Aorta (tissue), 5 donors: ENCODE measurements around the gene MEX3A. TPM values are rescaled to one million over a fixed set of nuclear protein-coding genes. Genes with fewer than 3 reads are reported as not detected.
"Not testable (repeated sequence)": the region's sequence is repeated elsewhere in the genome, so short reads cannot be mapped to it uniquely, and the experiment has no call there.

Experiments used
- ATAC-seq: fragments of 200-7000 bp; cut with Tn5 transposase; one replicate; pipeline ENCODE4 v1.9.1; 2022; ENCODE audit warnings: moderate library complexity; ENCODE audit not compliant: low FRiP score
- DNase-seq, 2 donors: peaks; one replicate each; pipeline ENCODE4 v3.0.0-alpha.2; 2020
- H3K27ac ChIP-seq, 2 donors: one replicate each; pipeline ENCODE4 v1.5.1; 2013; ENCODE audit warnings: low read length in 2 of 2, mild to moderate bottlenecking in 2 of 2, moderate library complexity in 2 of 2, control low read depth in 1 of 2, inconsistent platforms in 1 of 2, low read depth in 1 of 2
- H3K27me3 ChIP-seq, 2 donors: one replicate each; pipeline ENCODE4 v1.6.1; 2013; ENCODE audit warnings: control low read depth in 1 of 2, low read length in 1 of 2, mild to moderate bottlenecking in 1 of 2, moderate library complexity in 1 of 2; ENCODE audit not compliant: insufficient read depth in 2 of 2, control insufficient read depth in 1 of 2
- H3K36me3 ChIP-seq, 2 donors: one replicate each; pipeline ENCODE4 v1.6.1; 2013; ENCODE audit warnings: control low read depth in 1 of 2, low read length in 1 of 2, mild to moderate bottlenecking in 1 of 2; ENCODE audit not compliant: insufficient read depth in 2 of 2, control insufficient read depth in 1 of 2
- H3K4me1 ChIP-seq, 2 donors: one replicate each; pipeline ENCODE4 v1.6.1; 2013; ENCODE audit warnings: low read length in 2 of 2, control low read depth in 1 of 2, mild to moderate bottlenecking in 1 of 2, moderate library complexity in 1 of 2; ENCODE audit not compliant: insufficient read depth in 2 of 2, control insufficient read depth in 1 of 2
- H3K4me3 ChIP-seq, 2 donors: one replicate each; pipeline ENCODE4 v1.5.1; 2013; ENCODE audit warnings: low read length in 2 of 2, control low read depth in 1 of 2, mild to moderate bottlenecking in 1 of 2
- H3K9me3 ChIP-seq: one replicate; pipeline ENCODE4 v1.6.1; 2013; ENCODE audit warnings: mild to moderate bottlenecking, low read length; ENCODE audit not compliant: control insufficient read depth
- WGBS, 2 donors: extraction: QIAGEN DNeasy Blood & Tissue Kit; methylation state at CpG; one replicate each; pipeline ENCODE4 v1.1.7; 2013; 5-methylcytosine and 5-hydroxymethylcytosine counted together
- intact Hi-C, 2 donors: fragments of 100-400 bp; cut with DNase I; formaldehyde crosslinking; loops; one replicate each; pipeline versions ENCODE4 v1.14.2 to v1.15.0; 2022
- polyA plus RNA-seq, 2 donors: library from polyadenylated mRNA; stranded (reverse); fragments of 200-250 nt; gene quantifications; one replicate each; pipeline ENCODE4 v1.2.3, GENCODE V29; 2013
- total RNA-seq, 2 donors: library from RNA; stranded (reverse); fragmentation: NEBNext Ultra II Directional; extraction: Animal tissue kit (Norgen Biotek cat#: 25700); gene quantifications; one replicate each; pipeline ENCODE4 v1.2.1, GENCODE V29; 2021
- donor health status: healthy with polysubstance abuse.
- donor health status: Bipolar disorder and iron deficiency.
- donor health status: DM: no; HTN: no; CAD: no.
- donor health status: DM: no; HTN: no; CAD: no.
- donor health status: DM: yes; HTN: yes; CAD: no.

MEX3A gene
- total and polyA plus RNA-seq, 4 donors: 0.03 to 1.6 (median 0.68) TPM

GRCh38 chr1:156072251-156072650 is 10.0 kb downstream of the MEX3A start:
- DNase-seq (no peak), ATAC-seq (no peak)
- Histone ChIP-seq H3K4me1 (no peaks in the 10 kb centered on the region), H3K36me3 (no peaks in the 10 kb centered on the region), H3K9me3 (no peaks in the 10 kb centered on the region), H3K27me3 (no peaks in the 10 kb centered on the region), H3K4me3 (no peak overlapping the region), H3K27ac (no peak overlapping the region)
- intact Hi-C loops: no loop called here
- 55 to 61% methylated on average over 6 of the region's 6 CpGs for WGBS, 2 donors

DNA sequence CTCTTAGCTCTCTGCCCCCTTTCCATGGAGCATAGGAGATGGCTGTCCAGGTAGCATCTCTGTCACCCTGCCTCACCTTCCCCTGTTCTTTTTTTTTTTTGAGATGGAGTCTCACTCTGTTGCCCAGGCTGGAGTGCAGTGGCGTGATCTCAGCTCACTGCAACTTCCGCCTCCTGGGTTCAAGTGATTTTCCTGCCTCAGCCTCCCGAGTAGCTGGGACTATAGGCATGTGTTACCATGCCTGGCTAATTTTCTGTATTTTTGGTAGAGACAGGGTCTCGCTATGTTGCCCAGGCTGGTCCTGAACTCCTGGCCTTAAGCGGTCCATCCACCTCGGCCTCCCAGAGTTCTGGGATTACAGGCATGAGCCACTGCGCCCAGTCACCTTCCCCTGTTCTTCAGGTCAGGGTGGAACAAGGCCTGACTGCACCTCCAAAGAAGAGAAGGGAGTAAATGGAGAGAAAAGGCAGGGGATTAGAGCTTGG is 10.9 kb downstream of the MEX3A start:
- ATAC-seq, H3K27me3 ChIP-seq, H3K9me3 ChIP-seq, H3K4me3 ChIP-seq, H3K36me3 ChIP-seq, H3K27ac ChIP-seq, DNase-seq, H3K4me1 ChIP-seq, intact Hi-C loops: not testable (repeated sequence)
- WGBS, 2 donors: 87 to 89% methylated on average over 7 of the region's 7 CpGs

DNA sequence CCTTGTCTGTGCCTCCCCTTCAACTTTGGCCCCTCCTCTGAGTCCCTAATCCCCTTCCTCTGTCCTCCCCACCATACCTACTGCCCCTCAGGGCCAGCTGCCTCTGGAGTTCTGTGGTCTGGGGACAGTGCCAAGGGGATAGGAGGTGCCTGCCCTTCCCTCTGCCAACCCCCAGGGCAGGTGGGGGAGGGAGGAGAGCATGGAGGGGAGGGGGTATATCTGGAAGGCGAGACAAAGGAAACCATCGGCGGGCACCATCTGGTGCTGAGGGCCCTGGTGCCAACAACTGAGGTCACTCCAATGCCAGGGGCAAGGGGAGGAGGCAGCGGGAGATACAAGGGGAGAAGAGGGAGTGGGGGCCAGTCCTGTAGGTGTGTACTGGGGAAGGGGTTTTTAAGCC is 11.7 kb downstream of the MEX3A start:
- Histone ChIP-seq H3K9me3 (no peaks in the 10 kb centered on the region), H3K4me3 (no peak overlapping the region), H3K4me1 (no peaks in the 10 kb centered on the region), H3K27me3 (no peaks in the 10 kb centered on the region), H3K36me3 (no peaks in the 10 kb centered on the region), H3K27ac (no peak overlapping the region)
- WGBS, 2 donors: 33 to 38% methylated on average over 4 of the region's 4 CpGs
- no peak for ATAC-seq
- intact Hi-C loops: no loop called here
- no peak for DNase-seq

- WGBS, 2 donors: 77 to 79% methylated on average over 3 of the region's 3 CpGs
- Histone ChIP-seq H3K36me3 (no peaks in the 10 kb centered on the region), H3K9me3 (no peaks in the 10 kb centered on the region), H3K4me1 (no peaks in the 10 kb centered on the region), H3K4me3 (no peak overlapping the region), H3K27ac (no peak overlapping the region), H3K27me3 (no peaks in the 10 kb centered on the region)
- intact Hi-C loops: loop anchor here in 1 of 2 donors (5.0 kb wide), 1 partner anchor 132 kb away; no protein-coding TSS in a partner anchor
- ATAC-seq: no peak
- no peak for DNase-seq
Measured at GRCh38 chr1:156069490-156070455, 12.5 kb downstream of the MEX3A start.

DNA sequence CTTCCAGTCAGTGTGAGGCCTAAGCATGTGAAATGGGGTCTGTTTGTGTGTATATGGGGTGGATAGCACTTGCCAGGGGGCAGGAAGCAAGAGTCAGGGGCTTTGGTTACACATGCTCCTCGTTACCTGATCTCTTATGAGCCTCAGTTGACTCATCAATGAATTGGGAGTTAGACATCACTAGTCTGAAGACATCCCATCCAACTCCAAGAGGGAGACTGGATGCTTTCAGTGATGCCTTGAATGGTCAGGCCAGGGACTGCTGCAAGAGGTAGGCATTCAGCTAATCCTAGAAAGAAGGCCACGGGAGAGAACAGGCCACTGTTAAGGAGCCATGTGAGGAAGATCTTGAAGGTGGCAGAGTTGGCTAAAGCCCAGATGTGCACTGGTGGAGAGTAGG is 15.0 kb downstream of the MEX3A start:
- no peaks in the 10 kb centered on the region for H3K36me3 ChIP-seq
- intact Hi-C loops: loop anchor here in 1 of 2 donors (5.0 kb wide), 1 partner anchor 130 kb away; no protein-coding TSS in a partner anchor
- no peaks in the 10 kb centered on the region for H3K9me3 ChIP-seq
- H3K4me1 ChIP-seq: no peaks in the 10 kb centered on the region
- H3K27ac ChIP-seq: no peak overlapping the region
- WGBS, 2 donors: 83 to 85% methylated on average over 2 of the region's 2 CpGs
- no peak overlapping the region for H3K4me3 ChIP-seq
- ATAC-seq (no peak), DNase-seq (no peak)
- H3K27me3 ChIP-seq: no peaks in the 10 kb centered on the region

- Histone ChIP-seq H3K27me3 (no peaks in the 10 kb centered on the region), H3K36me3 (no peaks in the 10 kb centered on the region), H3K9me3 (no peaks in the 10 kb centered on the region), H3K4me1 (no peaks in the 10 kb centered on the region), H3K27ac (no peak overlapping the region), H3K4me3 (no peak overlapping the region)
- WGBS, 2 donors: 74 to 78% methylated on average over 16 of the region's 16 CpGs
- no peak for ATAC-seq
- intact Hi-C loops: loop anchor here in 1 of 2 donors (5.0 kb wide), 1 partner anchor 129 kb away; no protein-coding TSS in a partner anchor
- DNase-seq: no peak
Measured at GRCh38 chr1:156065871-156066270, 16.4 kb downstream of the MEX3A start.

DNA sequence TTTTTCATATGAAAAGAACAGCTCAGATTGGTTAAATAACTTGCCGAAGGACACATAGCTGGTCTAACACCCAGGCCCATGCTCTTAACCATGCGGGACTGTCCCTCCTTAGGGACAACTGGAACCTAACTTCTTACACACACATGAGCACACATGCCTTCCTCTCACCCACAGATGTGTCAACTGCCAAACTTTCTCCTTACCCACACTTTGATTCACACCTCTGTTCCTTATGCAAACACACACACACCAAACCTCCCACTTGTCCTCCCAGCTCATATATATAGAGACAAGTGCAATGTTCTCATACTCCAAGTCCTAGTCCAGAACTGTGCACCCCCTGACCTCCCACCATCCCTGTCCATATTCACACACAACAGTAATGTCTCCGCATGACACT is 17.1 kb downstream of the MEX3A start:
- intact Hi-C loops: loop anchor here in 1 of 2 donors (5.0 kb wide), 1 partner anchor 128 kb away; no protein-coding TSS in a partner anchor
- WGBS, 2 donors: 94 to 95% methylated on average over 3 of the region's 3 CpGs

GRCh38 chr1:156064615-156065014 is 17.6 kb downstream of the MEX3A start:
- ATAC-seq (no peak), DNase-seq (no peak)
- no peaks in the 10 kb centered on the region for H3K4me1 ChIP-seq
- H3K4me3 ChIP-seq: no peak overlapping the region
- intact Hi-C loops: loop anchor here in 1 of 2 donors (5.0 kb wide), 1 partner anchor 127 kb away; no protein-coding TSS in a partner anchor
- no peaks in the 10 kb centered on the region for H3K27me3 ChIP-seq
- no peak overlapping the region for H3K27ac ChIP-seq
- H3K36me3 ChIP-seq: no peaks in the 10 kb centered on the region
- no peaks in the 10 kb centered on the region for H3K9me3 ChIP-seq
- WGBS, 2 donors: 93 to 94% methylated on average over 2 of the region's 2 CpGs

More for the DNA sequence above, 17.1 kb downstream of the MEX3A start:
- H3K4me1 ChIP-seq: no peaks in the 10 kb centered on the region
- ATAC-seq: no peak
- H3K27ac ChIP-seq: no peak overlapping the region
- DNase-seq: no peak
- H3K36me3 ChIP-seq: no peaks in the 10 kb centered on the region
- no peaks in the 10 kb centered on the region for H3K27me3 ChIP-seq
- H3K4me3 ChIP-seq: no peak overlapping the region
- no peaks in the 10 kb centered on the region for H3K9me3 ChIP-seq

- 71 to 75% methylated on average over 2 of the region's 2 CpGs for WGBS, 2 donors
- H3K9me3 ChIP-seq: no peaks in the 10 kb centered on the region
- intact Hi-C loops: no loop called here
- no peaks in the 10 kb centered on the region for H3K4me1 ChIP-seq
- H3K4me3 ChIP-seq: no peak overlapping the region
- ATAC-seq (no peak), DNase-seq (no peak)
- no peaks in the 10 kb centered on the region for H3K27me3 ChIP-seq
- no peaks in the 10 kb centered on the region for H3K36me3 ChIP-seq
- no peak overlapping the region for H3K27ac ChIP-seq
Measured at GRCh38 chr1:156063997-156064285, 18.3 kb downstream of the MEX3A start.
